Endothelial cell (in vitro differentiated cells): ENCODE data around the gene CACNB2. TPM values are rescaled to one million over a fixed set of nuclear protein-coding genes. Genes with fewer than 3 reads are reported as not detected.
"Not testable (repeated sequence)": the region's sequence is repeated elsewhere in the genome, so short reads cannot be mapped to it uniquely, and the experiment has no call there.

Experiments used
- DNase-seq: peaks from one replicate; pipeline ENCODE4 v3.0.0; 2021; ENCODE audit warnings: low spot score
- H3K27ac Mint-ChIP-seq: one replicate; pipeline ENCODE4 v1.8.0; 2021; ENCODE audit warnings: mixed read lengths, inconsistent platforms; ENCODE audit not compliant: unreplicated experiment
- H3K27me3 Mint-ChIP-seq: one replicate; pipeline ENCODE4 v1.8.0; 2021; ENCODE audit warnings: mild to moderate bottlenecking, moderate library complexity, mixed read lengths, inconsistent platforms; ENCODE audit not compliant: unreplicated experiment
- H3K36me3 Mint-ChIP-seq: one replicate; pipeline ENCODE4 v1.8.0; 2021; ENCODE audit warnings: mild to moderate bottlenecking, low read depth, mixed read lengths, inconsistent platforms; ENCODE audit not compliant: unreplicated experiment
- H3K4me1 Mint-ChIP-seq: one replicate; pipeline ENCODE4 v1.8.0; 2021; ENCODE audit warnings: mild to moderate bottlenecking, mixed read lengths, inconsistent platforms; ENCODE audit not compliant: unreplicated experiment
- H3K4me3 Mint-ChIP-seq: one replicate; pipeline ENCODE4 v1.8.0; 2021; ENCODE audit warnings: mild to moderate bottlenecking, mixed read lengths, inconsistent platforms; ENCODE audit not compliant: unreplicated experiment
- H3K9me3 Mint-ChIP-seq: one replicate; pipeline ENCODE4 v1.8.0; 2021; ENCODE audit warnings: mixed read lengths, inconsistent platforms; ENCODE audit not compliant: unreplicated experiment
- total RNA-seq: library from RNA; stranded (reverse); fragmentation: NEBNext Ultra II Directional; extraction: Animal tissue kit (Norgen Biotek cat#: 25700); gene quantifications from one replicate; pipeline ENCODE4 v1.2.1, GENCODE V29; 2021; ENCODE audit not compliant: unreplicated experiment
- TF ChIP-seq, protein P1 (sequence below): fragments of 200-600 bp; sonication (generic); IDR thresholded peaks from one replicate; pipeline ENCODE4 v1.5.0; 2021; ENCODE audit warnings: antibody characterized with exemption; ENCODE audit not compliant: unreplicated experiment

CACNB2 gene
- total RNA-seq, 1 donor from 2014 or later = 1.5 TPM

DNA sequence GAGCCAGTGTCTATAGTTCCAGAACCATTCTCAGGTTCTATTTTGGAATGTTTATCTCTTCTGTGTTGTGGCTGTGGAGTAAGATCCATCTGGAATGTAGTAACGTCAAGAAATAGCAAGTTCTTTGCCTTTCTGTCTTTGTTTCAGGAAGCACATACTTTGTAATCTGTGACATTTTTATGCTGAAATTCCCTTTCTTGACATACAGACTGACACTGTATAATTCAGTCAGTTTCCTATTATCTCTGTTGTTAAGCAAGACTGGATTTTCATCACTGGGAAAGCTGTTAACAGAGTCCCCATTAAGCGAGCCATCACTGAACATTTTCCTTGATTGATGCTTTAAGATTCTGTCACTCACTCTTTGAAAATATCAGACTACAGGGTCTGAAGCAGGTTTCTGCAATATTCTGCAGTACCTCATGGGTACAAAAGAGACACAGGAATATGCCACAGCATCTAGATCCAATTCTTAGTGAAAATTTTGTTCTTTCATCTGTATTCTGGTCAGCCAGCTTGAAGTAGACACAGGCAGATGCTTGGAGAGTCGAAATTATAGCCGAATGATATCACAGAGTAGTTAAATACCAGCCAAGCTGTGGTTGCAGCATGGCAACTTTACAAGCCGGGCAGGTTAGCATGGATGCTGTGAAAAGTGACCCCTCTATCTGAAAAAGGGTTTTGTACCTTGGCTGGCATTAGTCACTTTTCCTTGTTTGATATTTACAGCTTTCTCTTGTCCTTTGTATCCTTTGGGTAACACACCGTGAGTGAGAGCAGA, 62.6 kb downstream of the CACNB2 start:
- H3K9me3 Mint-ChIP-seq = no peaks in the 10 kb centered on the region
- DNase-seq = no peak
- no peak overlapping the region for H3K27ac Mint-ChIP-seq
- H3K4me3 Mint-ChIP-seq = no peak overlapping the region
- no peaks in the 10 kb centered on the region for H3K27me3 Mint-ChIP-seq
- H3K4me1 Mint-ChIP-seq = no peaks in the 10 kb centered on the region
- no peaks in the 10 kb centered on the region for H3K36me3 Mint-ChIP-seq
- TF ChIP-seq, protein P1, sequence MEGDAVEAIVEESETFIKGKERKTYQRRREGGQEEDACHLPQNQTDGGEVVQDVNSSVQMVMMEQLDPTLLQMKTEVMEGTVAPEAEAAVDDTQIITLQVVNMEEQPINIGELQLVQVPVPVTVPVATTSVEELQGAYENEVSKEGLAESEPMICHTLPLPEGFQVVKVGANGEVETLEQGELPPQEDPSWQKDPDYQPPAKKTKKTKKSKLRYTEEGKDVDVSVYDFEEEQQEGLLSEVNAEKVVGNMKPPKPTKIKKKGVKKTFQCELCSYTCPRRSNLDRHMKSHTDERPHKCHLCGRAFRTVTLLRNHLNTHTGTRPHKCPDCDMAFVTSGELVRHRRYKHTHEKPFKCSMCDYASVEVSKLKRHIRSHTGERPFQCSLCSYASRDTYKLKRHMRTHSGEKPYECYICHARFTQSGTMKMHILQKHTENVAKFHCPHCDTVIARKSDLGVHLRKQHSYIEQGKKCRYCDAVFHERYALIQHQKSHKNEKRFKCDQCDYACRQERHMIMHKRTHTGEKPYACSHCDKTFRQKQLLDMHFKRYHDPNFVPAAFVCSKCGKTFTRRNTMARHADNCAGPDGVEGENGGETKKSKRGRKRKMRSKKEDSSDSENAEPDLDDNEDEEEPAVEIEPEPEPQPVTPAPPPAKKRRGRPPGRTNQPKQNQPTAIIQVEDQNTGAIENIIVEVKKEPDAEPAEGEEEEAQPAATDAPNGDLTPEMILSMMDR = no peak

DNA sequence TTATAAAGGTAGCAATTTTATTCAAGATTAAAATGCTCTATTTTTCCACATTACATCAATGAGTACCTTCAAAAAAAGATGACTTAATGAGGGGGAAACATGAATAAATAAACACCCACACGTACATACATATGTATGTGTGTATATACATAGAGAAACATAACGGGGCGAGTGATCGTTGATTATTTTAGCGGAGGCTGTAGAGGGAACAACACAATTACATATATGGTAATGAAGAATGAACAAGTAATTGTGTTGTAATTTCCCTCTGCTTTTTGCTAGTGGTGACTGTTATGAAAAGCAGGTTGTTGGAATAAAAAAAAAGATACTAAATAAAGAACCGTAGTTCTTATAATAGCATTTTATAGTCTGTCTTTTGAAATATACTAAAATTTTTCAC, 63.2 kb downstream of the CACNB2 start:
- TF ChIP-seq, protein P1 = no peak
- no peaks in the 10 kb centered on the region for H3K27me3 Mint-ChIP-seq
- peaks cover under 1% of the 10 kb centered on the region for H3K4me1 Mint-ChIP-seq
- no peak for DNase-seq
- no peaks in the 10 kb centered on the region for H3K36me3 Mint-ChIP-seq
- no peaks in the 10 kb centered on the region for H3K9me3 Mint-ChIP-seq
- no peak overlapping the region for H3K4me3 Mint-ChIP-seq
- no peak overlapping the region for H3K27ac Mint-ChIP-seq

DNA sequence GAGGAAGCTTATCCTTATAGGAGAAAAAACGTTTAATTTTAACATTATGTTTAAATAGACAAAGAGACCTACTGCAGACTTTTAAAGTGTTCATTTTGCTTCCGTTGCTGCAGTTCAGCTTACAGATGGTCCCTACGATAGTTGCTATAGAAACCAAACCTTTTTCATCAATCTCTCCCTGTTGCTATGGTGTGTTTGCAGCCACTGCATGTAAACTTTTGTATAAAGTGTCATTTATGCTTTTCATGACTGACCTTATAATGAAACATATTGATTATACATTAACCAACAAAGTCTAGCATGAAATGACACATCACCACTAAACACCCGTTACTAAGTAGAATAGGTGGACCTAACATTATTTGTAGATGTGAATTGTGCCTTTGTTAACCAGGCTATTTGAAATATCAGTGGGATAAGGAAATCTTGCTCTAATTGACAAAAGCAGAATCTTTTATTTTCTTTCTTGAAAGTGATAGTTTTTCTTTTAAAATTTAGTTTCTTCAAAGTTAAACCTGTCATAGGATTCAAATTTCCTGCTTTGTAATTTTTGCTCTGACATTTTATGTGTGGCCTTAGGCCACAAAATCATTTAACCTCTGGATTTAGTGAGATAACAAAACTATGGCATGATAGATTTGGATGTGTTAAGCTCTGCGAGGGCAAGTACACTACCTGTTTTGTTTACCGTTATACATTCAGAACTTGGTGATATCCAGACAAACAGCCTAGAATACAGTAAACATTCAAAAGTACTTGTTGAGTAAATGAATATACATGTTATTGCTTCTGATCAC, 64.0 kb downstream of the CACNB2 start:
- TF ChIP-seq, protein P1 = no peak
- no peak overlapping the region for H3K27ac Mint-ChIP-seq
- H3K36me3 Mint-ChIP-seq = no peaks in the 10 kb centered on the region
- H3K4me3 Mint-ChIP-seq = no peak overlapping the region
- H3K9me3 Mint-ChIP-seq = no peaks in the 10 kb centered on the region
- no peaks in the 10 kb centered on the region for H3K27me3 Mint-ChIP-seq
- DNase-seq = no peak
- peaks cover 7% of the 10 kb centered on the region for H3K4me1 Mint-ChIP-seq

DNA sequence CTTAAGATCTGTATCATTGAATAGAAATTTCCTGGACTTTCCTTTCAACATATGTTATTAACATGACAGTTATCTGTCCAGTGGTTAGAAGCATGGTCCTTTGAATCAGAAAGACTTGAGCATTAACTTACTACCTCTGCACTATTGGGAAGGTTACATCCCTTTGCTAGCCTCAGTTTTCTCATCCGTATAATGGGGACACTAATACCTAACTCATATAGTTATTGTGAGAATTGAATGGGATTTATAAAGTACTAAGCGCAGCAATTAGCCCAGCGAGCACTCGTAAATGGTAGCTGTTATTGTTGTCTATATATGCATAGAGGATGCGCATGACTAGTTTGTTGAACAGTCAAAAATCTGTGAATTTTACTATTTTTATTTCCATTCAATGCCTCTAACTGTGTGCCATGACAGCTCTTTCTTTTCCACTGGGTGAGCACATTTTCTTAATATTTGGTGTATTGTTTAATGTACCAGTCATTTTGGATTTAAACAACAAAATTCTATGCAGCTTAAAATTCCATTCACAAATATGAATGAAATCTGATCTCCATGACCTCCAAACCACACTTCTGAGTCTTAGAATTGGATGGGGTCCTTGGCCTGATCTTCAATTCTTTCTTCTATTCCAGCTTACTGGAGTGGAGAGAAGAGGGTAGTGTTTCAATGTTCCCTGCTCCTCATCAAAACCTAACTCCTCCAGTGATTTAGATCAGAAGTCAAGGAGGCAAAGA, 65.0 kb downstream of the CACNB2 start:
- Mint-ChIP-seq H3K27ac (no peak overlapping the region), H3K36me3 (no peaks in the 10 kb centered on the region), H3K4me3 (no peak overlapping the region), H3K4me1 (peaks cover 11% of the 10 kb centered on the region), H3K27me3 (no peaks in the 10 kb centered on the region), H3K9me3 (no peaks in the 10 kb centered on the region)
- TF ChIP-seq, protein P1 = no peak
- no peak for DNase-seq

DNA sequence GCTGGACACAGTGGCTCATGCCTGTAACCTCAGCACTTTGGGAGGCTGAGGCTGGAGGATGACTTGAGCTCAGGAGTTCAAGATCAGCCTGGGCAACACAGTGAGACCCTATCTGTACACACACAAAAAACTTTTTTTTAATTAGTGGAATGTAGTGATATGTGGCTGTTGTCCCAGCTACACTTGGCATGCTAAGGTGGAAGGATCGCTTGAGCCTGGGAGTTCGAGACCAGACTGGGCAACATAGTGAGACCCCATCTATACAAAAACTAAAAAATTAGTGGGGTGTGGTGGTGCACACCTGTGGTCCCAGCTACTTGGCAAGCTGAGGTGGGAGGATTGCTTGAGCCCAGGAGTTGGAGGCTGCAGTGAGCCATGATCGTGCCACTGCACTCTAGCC, 68.0 kb downstream of the CACNB2 start:
- DNase-seq, H3K36me3 Mint-ChIP-seq, H3K27me3 Mint-ChIP-seq, H3K9me3 Mint-ChIP-seq, H3K4me3 Mint-ChIP-seq, H3K27ac Mint-ChIP-seq: not testable (repeated sequence)
- H3K4me1 Mint-ChIP-seq = peaks cover 11% of the 10 kb centered on the region
